Measurements from ENCODE around the gene BICDL2. TPM values are rescaled to one million over a fixed set of nuclear protein-coding genes. Genes with fewer than 3 reads are reported as not detected.
A peak's percentile ranks its signal among the peaks of the same experiment; 100 is the strongest.

BICDL2 gene
- total and polyA plus RNA-seq, 7 donors = 0.36 to 83.8 (median 62.5) TPM; not detected in 2

- no peak for DNase-seq
- Histone ChIP-seq H3K36me3 (peaks cover 0 to 20% (median 15%) of the 10 kb centered on the region in 4 donors), H3K4me1 (peaks cover 0 to 57% (median 52%) of the 10 kb centered on the region in 4 donors), H3K27me3 (peaks cover 3 to 11% (median 9%) of the 10 kb centered on the region in 3 donors), H3K4me3 (peak overlapping the region; percentile 49 to 74 (median 66)), H3K27ac (peak overlapping the region; percentile 98 to 99 (median 98)), H3K9me3 (no peaks in the 10 kb centered on the region)
- 27 to 47% methylated on average over 6 of the region's 6 CpGs for WGBS, 2 donors
- intact Hi-C loops (cut with DNase I) = no loop called here
- TF ChIP-seq POLR2AphosphoS5 (IDR thresholded peaks at IDR 0.05) (no peak), POLR2A (IDR thresholded peaks at IDR 0.05) (no peak)
- TF ChIP-seq, protein P1, sequence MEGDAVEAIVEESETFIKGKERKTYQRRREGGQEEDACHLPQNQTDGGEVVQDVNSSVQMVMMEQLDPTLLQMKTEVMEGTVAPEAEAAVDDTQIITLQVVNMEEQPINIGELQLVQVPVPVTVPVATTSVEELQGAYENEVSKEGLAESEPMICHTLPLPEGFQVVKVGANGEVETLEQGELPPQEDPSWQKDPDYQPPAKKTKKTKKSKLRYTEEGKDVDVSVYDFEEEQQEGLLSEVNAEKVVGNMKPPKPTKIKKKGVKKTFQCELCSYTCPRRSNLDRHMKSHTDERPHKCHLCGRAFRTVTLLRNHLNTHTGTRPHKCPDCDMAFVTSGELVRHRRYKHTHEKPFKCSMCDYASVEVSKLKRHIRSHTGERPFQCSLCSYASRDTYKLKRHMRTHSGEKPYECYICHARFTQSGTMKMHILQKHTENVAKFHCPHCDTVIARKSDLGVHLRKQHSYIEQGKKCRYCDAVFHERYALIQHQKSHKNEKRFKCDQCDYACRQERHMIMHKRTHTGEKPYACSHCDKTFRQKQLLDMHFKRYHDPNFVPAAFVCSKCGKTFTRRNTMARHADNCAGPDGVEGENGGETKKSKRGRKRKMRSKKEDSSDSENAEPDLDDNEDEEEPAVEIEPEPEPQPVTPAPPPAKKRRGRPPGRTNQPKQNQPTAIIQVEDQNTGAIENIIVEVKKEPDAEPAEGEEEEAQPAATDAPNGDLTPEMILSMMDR (IDR thresholded peaks at IDR 0.05) = no peak
Measured at GRCh38 chr16:3023415-3023668, 13.4 kb downstream of the BICDL2 start.

DNA sequence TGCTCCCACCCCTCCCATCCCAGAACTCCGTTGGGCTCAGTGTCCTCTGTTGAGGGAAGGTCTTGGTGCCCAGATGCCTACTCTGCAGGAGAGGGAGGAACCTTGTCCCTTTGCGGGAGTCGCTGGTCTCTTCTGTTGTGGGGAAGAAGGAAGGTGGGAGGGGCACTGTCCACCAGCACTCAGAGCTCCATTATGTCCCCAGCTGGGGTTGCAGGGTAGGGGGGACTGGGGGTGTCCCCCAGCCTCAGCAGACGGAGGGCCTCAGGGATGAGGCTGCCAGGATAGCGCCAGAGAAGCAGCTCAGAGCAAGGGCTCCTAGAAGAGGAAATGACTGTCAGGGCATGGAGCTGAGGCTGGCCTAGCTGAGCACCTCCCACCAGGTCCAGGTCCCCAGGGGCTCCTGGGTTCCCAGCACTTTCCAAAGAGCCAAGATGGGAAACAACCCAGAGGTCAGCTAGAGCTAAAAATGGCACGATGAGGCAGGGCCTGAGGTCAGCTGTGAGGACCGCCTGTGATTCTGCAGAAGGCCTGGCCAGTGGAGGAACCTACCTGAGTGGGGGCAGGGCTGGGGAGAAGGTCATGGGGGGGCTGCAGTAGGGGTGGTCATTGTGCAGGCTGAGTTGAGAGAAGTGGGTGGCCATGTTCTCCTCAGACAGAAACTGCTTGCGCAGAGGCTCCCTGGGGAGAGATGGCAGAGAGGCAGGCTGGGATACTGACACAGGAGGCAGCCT lies 13.9 kb downstream of the BICDL2 start:
- H3K36me3 ChIP-seq = peaks cover 0 to 20% (median 15%) of the 10 kb centered on the region in 4 donors
- WGBS, 2 donors = 52 to 57% methylated on average over 8 of the region's 8 CpGs
- H3K4me3 ChIP-seq = peak overlapping the region; percentile 49 to 74 (median 66)
- intact Hi-C loops (cut with DNase I) = no loop called here
- peaks cover 0 to 57% (median 51%) of the 10 kb centered on the region in 4 donors for H3K4me1 ChIP-seq
- no peak for DNase-seq
- H3K27me3 ChIP-seq = peaks cover 8 to 16% (median 14%) of the 10 kb centered on the region in 3 donors
- no peaks in the 10 kb centered on the region for H3K9me3 ChIP-seq
- no peak for TF ChIP-seq EP300 (IDR thresholded peaks at IDR 0.05)
- TF ChIP-seq, protein P1 (IDR thresholded peaks at IDR 0.05) = no peak
- peak overlapping the region; percentile 98 to 99 (median 98) for H3K27ac ChIP-seq

GRCh38 chr16:3022208-3022683 lies 14.5 kb downstream of the BICDL2 start:
- peaks cover 14 to 22% (median 20%) of the 10 kb centered on the region in 3 donors for H3K27me3 ChIP-seq

GRCh38 chr16:3021449-3022207 lies 15.1 kb downstream of the BICDL2 start:
- Histone ChIP-seq H3K4me3 (peak overlapping the region; percentile 46 to 74 (median 61)), H3K27me3 (peaks cover 17 to 28% (median 24%) of the 10 kb centered on the region in 3 donors), H3K9me3 (no peaks in the 10 kb centered on the region), H3K36me3 (peaks cover 0 to 11% (median 9%) of the 10 kb centered on the region in 4 donors), H3K27ac (peak overlapping the region; percentile 98 to 99 (median 98)), H3K4me1 (peaks cover 0 to 62% (median 54%) of the 10 kb centered on the region in 4 donors)
- DNase-seq = peak; percentile 90
- TF ChIP-seq POLR2AphosphoS5 (IDR thresholded peaks at IDR 0.05) = peak in 1 of 4 donors; percentile 21
- TF ChIP-seq, protein P1 (IDR thresholded peaks at IDR 0.05) = peak in 1 of 4 experiments; percentile 27
- TF ChIP-seq EP300 (IDR thresholded peaks at IDR 0.05) = no peak
- TF ChIP-seq POLR2A (IDR thresholded peaks at IDR 0.05) = no peak
- 17 to 18% methylated on average over 25 of the region's 25 CpGs for WGBS, 2 donors
- intact Hi-C loops (cut with DNase I) = loop anchor here (2.0 kb wide), 1 partner anchor 261 kb away; the partner anchor contains the start of gene ZNF263

More at GRCh38 chr16:3022208-3022683, 14.5 kb downstream of the BICDL2 start:
- Histone ChIP-seq H3K4me3 (peak overlapping the region in 3 of 4 donors; percentile 65 to 74 (median 67)), H3K4me1 (peaks cover 0 to 62% (median 54%) of the 10 kb centered on the region in 4 donors), H3K27ac (peak overlapping the region; percentile 98 to 99 (median 98)), H3K9me3 (no peaks in the 10 kb centered on the region), H3K36me3 (peaks cover 0 to 17% (median 14%) of the 10 kb centered on the region in 4 donors)
- TF ChIP-seq, protein P1 (IDR thresholded peaks at IDR 0.05) = no peak
- TF ChIP-seq EP300 (IDR thresholded peaks at IDR 0.05) (no peak), POLR2A (IDR thresholded peaks at IDR 0.05) (no peak), POLR2AphosphoS5 (IDR thresholded peaks at IDR 0.05) (peak; percentile 52 to 73 (median 68))
- peak; percentile 96 for DNase-seq
- intact Hi-C loops (cut with DNase I) = no loop called here
- 20 to 25% methylated on average over 8 of the region's 8 CpGs for WGBS, 2 donors
